ENCODE data around the gene SMYD2. TPM values are rescaled to one million over a fixed set of nuclear protein-coding genes. Genes with fewer than 3 reads are reported as not detected.

SMYD2 gene
- total RNA-seq, 4 donors from 2014 or later, result 17.1 to 30.0 (median 26.2) TPM

GRCh38 chr1:214372092-214372491 is 91.1 kb downstream of the SMYD2 start:
- TF ChIP-seq, protein P1, sequence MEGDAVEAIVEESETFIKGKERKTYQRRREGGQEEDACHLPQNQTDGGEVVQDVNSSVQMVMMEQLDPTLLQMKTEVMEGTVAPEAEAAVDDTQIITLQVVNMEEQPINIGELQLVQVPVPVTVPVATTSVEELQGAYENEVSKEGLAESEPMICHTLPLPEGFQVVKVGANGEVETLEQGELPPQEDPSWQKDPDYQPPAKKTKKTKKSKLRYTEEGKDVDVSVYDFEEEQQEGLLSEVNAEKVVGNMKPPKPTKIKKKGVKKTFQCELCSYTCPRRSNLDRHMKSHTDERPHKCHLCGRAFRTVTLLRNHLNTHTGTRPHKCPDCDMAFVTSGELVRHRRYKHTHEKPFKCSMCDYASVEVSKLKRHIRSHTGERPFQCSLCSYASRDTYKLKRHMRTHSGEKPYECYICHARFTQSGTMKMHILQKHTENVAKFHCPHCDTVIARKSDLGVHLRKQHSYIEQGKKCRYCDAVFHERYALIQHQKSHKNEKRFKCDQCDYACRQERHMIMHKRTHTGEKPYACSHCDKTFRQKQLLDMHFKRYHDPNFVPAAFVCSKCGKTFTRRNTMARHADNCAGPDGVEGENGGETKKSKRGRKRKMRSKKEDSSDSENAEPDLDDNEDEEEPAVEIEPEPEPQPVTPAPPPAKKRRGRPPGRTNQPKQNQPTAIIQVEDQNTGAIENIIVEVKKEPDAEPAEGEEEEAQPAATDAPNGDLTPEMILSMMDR (IDR thresholded peaks at IDR 0.05), result no peak
- TF ChIP-seq POLR2A (IDR thresholded peaks at IDR 0.05), result no peak
- intact Hi-C loops (cut with DNase I; ENCODE audit: low total_unique reads), result no loop called here
- WGBS, 2 donors, result 51 to 68% methylated on average over 5 of the region's 5 CpGs
- no peak for DNase-seq (ENCODE audit: low spot score in 2 of 2)
- H3K4me3 ChIP-seq (ENCODE audit: low read depth, poor library complexity, severe bottlenecking), result no peak overlapping the region

DNA sequence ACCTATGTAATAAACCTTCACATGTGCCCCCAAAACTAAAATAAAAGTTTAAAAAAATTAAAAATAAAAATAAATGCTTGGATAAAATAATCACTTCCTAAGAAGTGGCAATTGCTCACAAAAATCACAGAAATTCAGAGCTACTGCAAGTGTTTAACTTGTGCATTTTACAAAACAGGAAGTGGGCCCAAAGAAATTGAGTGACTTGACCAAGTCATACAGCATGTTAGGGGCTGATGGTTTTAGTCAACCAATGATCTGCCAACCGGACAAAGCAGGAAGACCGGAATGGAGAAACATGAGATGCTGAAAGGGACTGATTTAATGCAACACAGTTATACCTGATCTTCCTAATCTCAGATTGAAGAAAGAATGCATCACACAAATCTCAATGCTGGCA is 96.5 kb downstream of the SMYD2 start:
- no peak for DNase-seq (ENCODE audit: low spot score in 2 of 2)
- intact Hi-C loops (cut with DNase I; ENCODE audit: low total_unique reads), result no loop called here
- WGBS, 2 donors, result 65 to 66% methylated on average over 2 of the region's 2 CpGs
- H3K4me3 ChIP-seq (ENCODE audit: low read depth, poor library complexity, severe bottlenecking), result no peak overlapping the region
- TF ChIP-seq POLR2A (IDR thresholded peaks at IDR 0.05), result no peak
- TF ChIP-seq, protein P1 (IDR thresholded peaks at IDR 0.05), result no peak

GRCh38 chr1:214377886-214378285 is 96.9 kb downstream of the SMYD2 start:
- no peak overlapping the region for H3K4me3 ChIP-seq (ENCODE audit: low read depth, poor library complexity, severe bottlenecking)
- 54 to 63% methylated on average over 9 of the region's 9 CpGs for WGBS, 2 donors
- TF ChIP-seq, protein P1 (IDR thresholded peaks at IDR 0.05), result no peak
- TF ChIP-seq POLR2A (IDR thresholded peaks at IDR 0.05), result no peak
- intact Hi-C loops (cut with DNase I; ENCODE audit: low total_unique reads), result no loop called here
- DNase-seq (ENCODE audit: low spot score in 2 of 2), result no peak

DNA sequence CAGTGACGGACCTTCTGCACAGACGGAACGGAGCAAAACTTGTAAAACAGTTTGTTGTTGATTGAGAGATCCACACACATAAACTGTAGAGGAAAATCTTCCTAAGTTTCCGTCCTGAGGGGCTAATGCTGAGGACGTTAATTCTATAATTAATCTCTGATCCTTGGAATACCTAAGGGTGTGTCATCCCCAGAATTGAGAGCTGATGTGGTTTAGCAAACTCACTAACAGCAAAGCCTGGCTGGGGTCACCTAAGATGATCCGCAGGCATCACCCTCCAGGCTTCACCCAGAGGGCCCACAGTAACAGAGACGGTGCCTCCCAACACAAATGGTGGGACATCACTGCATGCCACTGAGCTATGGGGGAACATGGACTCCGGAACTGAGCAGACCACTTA is 97.5 kb downstream of the SMYD2 start:
- H3K4me3 ChIP-seq (ENCODE audit: low read depth, poor library complexity, severe bottlenecking), result no peak overlapping the region
- TF ChIP-seq POLR2A (IDR thresholded peaks at IDR 0.05), result no peak
- TF ChIP-seq, protein P1 (IDR thresholded peaks at IDR 0.05), result no peak
- intact Hi-C loops (cut with DNase I; ENCODE audit: low total_unique reads), result no loop called here
- no peak for DNase-seq (ENCODE audit: low spot score in 2 of 2)
- 70 to 74% methylated on average over 8 of the region's 8 CpGs for WGBS, 2 donors

DNA sequence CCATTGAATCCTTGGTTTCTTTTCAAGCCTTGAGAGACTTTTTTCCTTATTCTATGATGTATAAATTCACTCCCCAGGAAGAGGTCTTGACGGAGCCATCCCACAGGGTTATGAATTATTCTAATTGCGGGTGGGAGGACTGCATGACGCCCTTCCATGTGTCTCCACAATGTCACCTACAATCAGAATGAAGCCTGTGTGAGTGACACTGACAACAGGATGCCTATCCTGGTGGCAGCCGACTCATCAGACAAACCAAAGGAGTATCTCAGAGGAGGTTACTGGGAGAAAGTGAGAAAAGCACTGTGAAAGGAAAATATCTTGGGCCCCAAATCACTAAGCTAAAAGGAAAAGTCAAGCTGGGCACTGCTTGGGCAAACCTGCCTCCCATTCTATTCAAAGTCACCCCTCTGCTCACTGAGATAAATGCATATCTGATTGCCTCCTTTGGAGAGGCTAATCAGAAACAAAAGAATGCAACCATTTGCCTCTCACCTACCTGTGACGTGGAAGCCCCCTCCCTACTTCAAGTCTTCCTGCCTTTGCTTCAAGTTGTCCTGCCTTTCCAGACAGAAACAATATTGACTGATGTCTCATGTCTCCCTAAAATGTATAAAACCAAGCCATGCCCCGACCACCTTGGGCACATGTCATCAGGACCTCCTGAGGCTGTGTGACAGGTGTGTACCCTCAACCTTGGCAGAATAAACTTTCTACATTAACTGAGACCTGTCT is 98.4 kb downstream of the SMYD2 start:
- intact Hi-C loops (cut with DNase I; ENCODE audit: low total_unique reads), result no loop called here
- no peak for DNase-seq (ENCODE audit: low spot score in 2 of 2)
- WGBS, 2 donors, result 83 to 84% methylated on average over 6 of the region's 6 CpGs
- TF ChIP-seq, protein P1 (IDR thresholded peaks at IDR 0.05), result no peak
- TF ChIP-seq POLR2A (IDR thresholded peaks at IDR 0.05), result no peak
- H3K4me3 ChIP-seq (ENCODE audit: low read depth, poor library complexity, severe bottlenecking), result no peak overlapping the region

DNA sequence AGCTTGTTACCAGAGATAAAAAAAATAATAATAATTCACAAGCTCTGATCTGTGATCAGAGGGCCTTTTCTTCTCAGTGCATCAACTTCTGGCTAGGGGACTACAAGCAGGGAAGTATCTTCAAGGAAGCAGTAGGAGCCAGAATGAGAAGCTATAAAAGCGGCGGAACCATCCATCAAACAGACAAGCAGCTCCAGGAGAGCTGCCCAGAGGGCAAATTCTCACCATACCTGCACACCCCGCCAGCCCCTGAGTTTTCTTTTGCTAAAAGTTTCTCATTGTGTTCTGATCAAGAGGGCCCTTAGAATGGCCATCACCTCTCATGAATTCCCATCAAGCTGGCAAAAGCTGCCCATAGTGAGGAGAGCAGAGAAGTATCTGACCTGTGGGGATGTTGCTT is 99.4 kb downstream of the SMYD2 start:
- no peak overlapping the region for H3K4me3 ChIP-seq (ENCODE audit: low read depth, poor library complexity, severe bottlenecking)
- DNase-seq (ENCODE audit: low spot score in 2 of 2), result no peak
- TF ChIP-seq, protein P1 (IDR thresholded peaks at IDR 0.05), result no peak
- no peak for TF ChIP-seq POLR2A (IDR thresholded peaks at IDR 0.05)
- intact Hi-C loops (cut with DNase I; ENCODE audit: low total_unique reads), result loop anchor here (5.0 kb wide), 1 partner anchor 1117 kb away; no protein-coding TSS in a partner anchor
- WGBS, 2 donors, result 59 to 71% methylated on average over 3 of the region's 3 CpGs

All from lower leg skin (tissue), 4 donors.